Stomach smooth muscle (tissue), 2 donors: ENCODE measurements around the gene FBXW12.

Experiments
- H3K27ac ChIP-seq: one replicate; pipeline ENCODE4 v1.7.0; 2013; ENCODE audit warnings: mild to moderate bottlenecking, low read length, inconsistent platforms
- H3K27me3 ChIP-seq, 2 donors: one replicate each; pipeline ENCODE4 v1.7.0; 2013; ENCODE audit warnings: low read length in 2 of 2; ENCODE audit not compliant: insufficient read depth in 2 of 2, control insufficient read depth in 1 of 2
- H3K36me3 ChIP-seq, 2 donors: one replicate each; pipeline ENCODE4 v1.7.0; 2013; ENCODE audit warnings: low read length in 2 of 2; ENCODE audit not compliant: control insufficient read depth in 2 of 2, insufficient read depth in 2 of 2
- H3K4me1 ChIP-seq: one replicate; pipeline ENCODE4 v1.7.0; 2013; ENCODE audit warnings: low read length; ENCODE audit not compliant: control insufficient read depth, insufficient read depth
- H3K4me3 ChIP-seq, 2 donors: one replicate each; pipeline ENCODE4 v1.7.0; 2013; ENCODE audit warnings: low read length in 2 of 2
- H3K9ac ChIP-seq, 2 donors: one replicate each; pipeline ENCODE4 v1.7.0; 2013; ENCODE audit warnings: low read length in 2 of 2, mild to moderate bottlenecking in 1 of 2
- H3K9me3 ChIP-seq, 2 donors: one replicate each; pipeline ENCODE4 v1.7.0; 2013; ENCODE audit warnings: low read length in 2 of 2; ENCODE audit not compliant: control insufficient read depth in 2 of 2
- donor health status: healthy.
- donor health status: Pancreatic carcinoma.

FBXW12 gene

GRCh38 chr3:48437812-48438211 is 65.8 kb downstream of the FBXW12 start:
- no peak overlapping the region for H3K4me3 ChIP-seq
- H3K27me3 ChIP-seq: no peaks in the 10 kb centered on the region
- H3K4me1 ChIP-seq: peaks cover 61% of the 10 kb centered on the region
- H3K9me3 ChIP-seq: no peaks in the 10 kb centered on the region
- H3K9ac ChIP-seq: no peak overlapping the region
- H3K36me3 ChIP-seq: peaks cover 11 to 13% of the 10 kb centered on the region in 2 donors
- H3K27ac ChIP-seq: no peak overlapping the region

GRCh38 chr3:48439820-48440589 is 68.0 kb downstream of the FBXW12 start, which contains the start of the genes CCDC51 and TMA7:
CCDC51 (minus strand) TSS chr3:48440119; CDS start chr3:48435128, 4,991 bp downstream.
TMA7 (plus strand) TSS chr3:48440257; CDS start chr3:48440297, 40 bp downstream.
- H3K27ac ChIP-seq: peak within 1 kb of the TSS; percentile 79
- peaks cover 39% of the 10 kb centered on the region for H3K4me1 ChIP-seq
- H3K9ac ChIP-seq: peak within 1 kb of the TSS; percentile 90
- H3K9me3 ChIP-seq: no peaks in the 10 kb centered on the region
- peaks cover 12 to 16% of the 10 kb centered on the region in 2 donors for H3K36me3 ChIP-seq
- peak within 1 kb of the TSS; percentile 91 to 98 for H3K4me3 ChIP-seq
- no peaks in the 10 kb centered on the region for H3K27me3 ChIP-seq

- Histone ChIP-seq H3K9ac (peak overlapping the region; percentile 90), H3K27ac (peak overlapping the region; percentile 79), H3K4me1 (peaks cover 34% of the 10 kb centered on the region), H3K4me3 (peak overlapping the region; percentile 91 to 98), H3K9me3 (no peaks in the 10 kb centered on the region), H3K27me3 (no peaks in the 10 kb centered on the region), H3K36me3 (peaks cover 12 to 16% of the 10 kb centered on the region in 2 donors)
These were observed 68.6 kb downstream of the FBXW12 start for GRCh38 chr3:48440590-48440958.

DNA sequence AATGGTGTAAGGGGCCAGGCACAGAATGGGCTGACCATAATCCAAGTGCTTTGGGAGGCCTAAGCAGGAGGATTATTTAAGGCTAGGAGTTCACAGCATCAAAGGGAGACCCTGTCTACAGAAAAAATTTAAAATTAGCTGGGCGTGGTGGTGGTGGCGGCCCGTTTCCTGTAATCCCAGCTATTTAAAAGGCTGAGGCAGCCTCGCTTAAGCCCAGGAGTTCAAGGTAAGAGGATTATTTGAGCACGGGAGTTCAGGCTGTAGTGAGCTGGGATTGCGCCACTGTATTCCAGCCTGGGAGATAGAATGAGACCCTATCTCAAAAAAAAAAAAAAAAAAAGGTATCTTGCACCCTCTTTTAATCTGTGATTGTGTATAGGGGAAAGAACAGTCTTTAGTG is 69.9 kb downstream of the FBXW12 start:
- Histone ChIP-seq H3K9ac (no peak overlapping the region), H3K9me3 (no peaks in the 10 kb centered on the region), H3K36me3 (peaks cover 12 to 16% of the 10 kb centered on the region in 2 donors), H3K4me3 (no peak overlapping the region), H3K27me3 (no peaks in the 10 kb centered on the region), H3K4me1 (peaks cover 36% of the 10 kb centered on the region), H3K27ac (no peak overlapping the region)
